ENCODE data around the gene CNTLN.

The CNTLN gene

GRCh38 chr9:17272536-17272935, 137.7 kb downstream of the CNTLN start:
- no peak for TF ChIP-seq CEBPB (IDR thresholded peaks at IDR 0.05)
- no peak for TF ChIP-seq ZBTB7A (IDR thresholded peaks at IDR 0.05; ENCODE audit: low read depth)

- TF ChIP-seq YY1 (IDR thresholded peaks at IDR 0.05; ENCODE audit: low read depth) (no peak), NFIC (IDR thresholded peaks at IDR 0.05) (no peak), TEAD4 (IDR thresholded peaks at IDR 0.05) (no peak), REST (IDR thresholded peaks at IDR 0.05; ENCODE audit: low read depth) (no peak)
- TF ChIP-seq, protein P1, sequence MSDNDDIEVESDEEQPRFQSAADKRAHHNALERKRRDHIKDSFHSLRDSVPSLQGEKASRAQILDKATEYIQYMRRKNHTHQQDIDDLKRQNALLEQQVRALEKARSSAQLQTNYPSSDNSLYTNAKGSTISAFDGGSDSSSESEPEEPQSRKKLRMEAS (IDR thresholded peaks at IDR 0.05): no peak
Observed at GRCh38 chr9:17280350-17281012, 145.6 kb downstream of the CNTLN start.

GRCh38 chr9:17291766-17292165, 156.9 kb downstream of the CNTLN start:
- no peak for TF ChIP-seq RAD21 (IDR thresholded peaks at IDR 0.05; ENCODE audit: low read depth)
- TF ChIP-seq EGR1 (IDR thresholded peaks at IDR 0.05): no peak
- no peak for TF ChIP-seq TEAD4 (IDR thresholded peaks at IDR 0.05)
- TF ChIP-seq YY1 (IDR thresholded peaks at IDR 0.05; ENCODE audit: low read depth): no peak
- TF ChIP-seq CREB1 (IDR thresholded peaks at IDR 0.05; ENCODE audit: low read depth): no peak
- TF ChIP-seq FOXM1 (IDR thresholded peaks at IDR 0.05; ENCODE audit: borderline replicate concordance, low read depth): no peak
- TF ChIP-seq CEBPB (IDR thresholded peaks at IDR 0.05): no peak

DNA sequence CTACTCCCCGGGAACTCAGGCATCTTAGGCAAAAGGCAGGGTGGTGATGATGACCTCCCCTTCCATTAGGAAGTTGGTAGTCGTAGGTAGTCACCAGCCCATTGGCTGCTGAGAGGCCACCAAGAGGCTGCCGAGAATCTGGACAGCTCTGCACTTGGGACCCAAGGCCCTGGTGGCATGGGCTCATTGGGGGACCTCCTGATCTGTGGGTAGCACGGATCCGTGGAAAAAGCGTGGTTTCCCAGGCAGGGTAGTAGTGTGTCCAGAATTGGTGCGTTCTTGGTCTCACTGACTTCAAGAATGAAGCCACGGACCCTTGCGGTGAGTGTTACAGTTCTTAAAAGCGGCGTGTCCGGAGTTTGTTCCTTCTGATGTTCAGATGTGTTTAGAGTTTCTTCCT, 158.8 kb downstream of the CNTLN start:
- no peak for TF ChIP-seq RAD21 (IDR thresholded peaks at IDR 0.05; ENCODE audit: low read depth)
- no peak for TF ChIP-seq EGR1 (IDR thresholded peaks at IDR 0.05)
- TF ChIP-seq NFIC (IDR thresholded peaks at IDR 0.05): no peak
- TF ChIP-seq YY1 (IDR thresholded peaks at IDR 0.05; ENCODE audit: low read depth): no peak
- TF ChIP-seq CREB1 (IDR thresholded peaks at IDR 0.05; ENCODE audit: low read depth): no peak
- TF ChIP-seq REST (IDR thresholded peaks at IDR 0.05; ENCODE audit: low read depth): no peak
- no peak for TF ChIP-seq TAF1 (IDR thresholded peaks at IDR 0.05; ENCODE audit: low read depth)
- TF ChIP-seq, protein P2, sequence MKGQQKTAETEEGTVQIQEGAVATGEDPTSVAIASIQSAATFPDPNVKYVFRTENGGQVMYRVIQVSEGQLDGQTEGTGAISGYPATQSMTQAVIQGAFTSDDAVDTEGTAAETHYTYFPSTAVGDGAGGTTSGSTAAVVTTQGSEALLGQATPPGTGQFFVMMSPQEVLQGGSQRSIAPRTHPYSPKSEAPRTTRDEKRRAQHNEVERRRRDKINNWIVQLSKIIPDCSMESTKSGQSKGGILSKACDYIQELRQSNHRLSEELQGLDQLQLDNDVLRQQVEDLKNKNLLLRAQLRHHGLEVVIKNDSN (IDR thresholded peaks at IDR 0.05): no peak
- TF ChIP-seq, protein P1 (IDR thresholded peaks at IDR 0.05): no peak
- no peak for TF ChIP-seq CEBPB (IDR thresholded peaks at IDR 0.05)
- TF ChIP-seq TCF12 (IDR thresholded peaks at IDR 0.05; ENCODE audit: low read depth): no peak
- TF ChIP-seq TEAD4 (IDR thresholded peaks at IDR 0.05): no peak
- no peak for TF ChIP-seq FOXM1 (IDR thresholded peaks at IDR 0.05; ENCODE audit: borderline replicate concordance, low read depth)
- TF ChIP-seq ZBTB7A (IDR thresholded peaks at IDR 0.05; ENCODE audit: low read depth): no peak
- TF ChIP-seq EP300 (IDR thresholded peaks at IDR 0.05; ENCODE audit: borderline replicate concordance): no peak

DNA sequence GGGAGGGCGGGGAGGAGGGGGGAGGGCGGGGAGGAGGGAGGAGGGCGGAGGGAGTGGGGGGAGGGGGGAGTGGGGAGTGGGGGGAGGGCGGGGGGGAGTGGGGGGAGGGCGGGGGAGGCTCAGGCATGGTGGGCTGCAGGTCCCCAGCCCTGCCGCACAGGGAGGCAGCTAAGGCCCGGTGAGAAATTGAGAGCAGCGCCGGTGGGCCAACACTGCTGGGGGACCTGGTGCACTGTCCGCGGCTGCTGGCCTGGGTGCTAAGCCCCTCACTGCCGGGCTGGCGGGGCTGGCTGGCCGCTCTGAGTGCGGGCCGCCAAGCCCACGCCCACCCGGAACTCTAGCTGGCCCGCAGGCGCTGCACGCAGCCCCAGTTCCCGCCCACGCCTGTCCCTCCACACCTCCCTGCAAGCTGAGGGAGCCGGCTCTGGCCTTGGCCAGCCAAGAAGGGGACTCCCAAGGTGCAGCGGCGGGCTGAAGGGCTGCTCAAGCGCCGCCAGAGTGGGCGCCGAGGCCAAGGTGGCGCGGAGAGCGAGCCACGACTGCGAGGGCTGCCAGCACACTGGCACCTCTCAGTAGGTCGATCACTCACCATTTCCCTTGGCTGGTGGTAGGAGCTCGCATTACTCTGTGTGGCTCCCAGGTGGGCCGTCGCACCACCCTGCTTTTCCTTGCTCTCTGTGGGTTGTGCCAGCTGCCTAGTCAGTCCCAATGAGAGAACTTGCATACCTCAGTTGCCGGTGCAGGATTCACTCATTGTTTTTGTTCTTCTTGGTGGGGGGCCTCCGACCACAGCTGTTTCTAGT, 160.2 kb downstream of the CNTLN start:
- TF ChIP-seq TCF12 (IDR thresholded peaks at IDR 0.05; ENCODE audit: low read depth): no peak
- TF ChIP-seq, protein P1 (IDR thresholded peaks at IDR 0.05): no peak
- TF ChIP-seq EGR1 (IDR thresholded peaks at IDR 0.05): no peak
- TF ChIP-seq NFIC (IDR thresholded peaks at IDR 0.05): no peak

GRCh38 chr9:17315341-17315740, 180.5 kb downstream of the CNTLN start:
- TF ChIP-seq RAD21 (IDR thresholded peaks at IDR 0.05; ENCODE audit: low read depth): no peak
- no peak for TF ChIP-seq TEAD4 (IDR thresholded peaks at IDR 0.05)
- no peak for TF ChIP-seq TAF1 (IDR thresholded peaks at IDR 0.05; ENCODE audit: low read depth)
- TF ChIP-seq NFIC (IDR thresholded peaks at IDR 0.05): no peak
- TF ChIP-seq EGR1 (IDR thresholded peaks at IDR 0.05): no peak
- TF ChIP-seq CEBPB (IDR thresholded peaks at IDR 0.05): no peak

Measured in Ishikawa (cell line).